Activated naive CD4-positive, alpha-beta T cell treated with anti-CD3 and anti-CD28 coated beads, Interleukin-2, amount 10 ng/mL, durations not matched to agents 5 hours and 36 hours (primary cell): ENCODE results near the gene SLC5A1. TPM values are rescaled to one million over a fixed set of nuclear protein-coding genes. Genes with fewer than 3 reads are reported as not detected.

ENCODE experiments used
- total RNA-seq, 2 experiments: library from RNA; stranded (reverse); gene quantifications; one replicate each; pipeline ENCODE4 v1.2.3, GENCODE V29; 2021

Gene SLC5A1
- total RNA-seq = not detected

GRCh38 chr22:32042924-32043323, at the start of gene SLC5A1:
SLC5A1 (plus strand) TSS chr22:32043261; CDS start chr22:32043282, 21 bp downstream.

GRCh38 chr22:32158712-32159533, 115.9 kb downstream of the SLC5A1 start, which contains the start of gene C22orf42:
C22orf42 (minus strand) TSS chr22:32159303; CDS start chr22:32159215, 88 bp downstream.

Other genes with a start within 250 kb of the SLC5A1 start
- 100 to 1,000 TPM; 159 to 163 TPM for gene YWHAH, start 98.7 kb upstream of the SLC5A1 start, total RNA-seq
- not detected for gene C22orf42, start 116.0 kb downstream of the SLC5A1 start, total RNA-seq
- under 1 TPM; 0.31 to 0.50 TPM for gene RFPL2, start 161.8 kb downstream of the SLC5A1 start, total RNA-seq
- not detected for gene SLC5A4, start 212.1 kb downstream of the SLC5A1 start, total RNA-seq